GM18520 (cell line): ENCODE measurements around the gene SPATA7.

ENCODE experiments used
- ATAC-seq: cut with Tn5 transposase; IDR thresholded peaks from one replicate; pipeline ENCODE4 v1.9.1; 2021; ENCODE audit not compliant: unreplicated experiment

Gene SPATA7

GRCh38 chr14:88479574-88479987, 94.1 kb downstream of the SPATA7 start:
- ATAC-seq: no peak

GRCh38 chr14:88481059-88481458, 95.6 kb downstream of the SPATA7 start:
- ATAC-seq: no peak

- no peak for ATAC-seq
These were observed 96.3 kb downstream of the SPATA7 start for GRCh38 chr14:88481794-88482193.

GRCh38 chr14:88482524-88482923, 97.1 kb downstream of the SPATA7 start:
- no peak for ATAC-seq
